Lung (tissue), 12 donors: ENCODE data around the gene FAM13A. TPM values are rescaled to one million over a fixed set of nuclear protein-coding genes. Genes with fewer than 3 reads are reported as not detected.

Experiments
- ATAC-seq: fragments of 200-7000 bp; cut with Tn5 transposase; one replicate; pipeline ENCODE4 v1.9.1; 2020; ENCODE audit warnings: moderate number of reproducible peaks; ENCODE audit not compliant: insufficient read depth, low FRiP score
- DNase-seq, 3 donors: peaks; one replicate each; pipeline ENCODE4 v3.0.0-alpha.2; 2013 to 2017
- H3K27ac ChIP-seq, 2 donors: one replicate each; pipeline ENCODE4 v1.5.1; 2013; ENCODE audit warnings: mild to moderate bottlenecking in 2 of 2, moderate library complexity in 2 of 2, control low read depth in 1 of 2, inconsistent platforms in 1 of 2, low read depth in 1 of 2, low read length in 1 of 2
- H3K27me3 ChIP-seq, 3 donors: one replicate each; pipeline ENCODE4 v1.5.1; 2013; ENCODE audit warnings: low read length in 2 of 3; ENCODE audit not compliant: control insufficient read depth in 3 of 3, insufficient read depth in 3 of 3
- H3K36me3 ChIP-seq, 4 donors: one replicate each; pipeline ENCODE4 v1.5.1; 2013; ENCODE audit warnings: low read length in 4 of 4, mild to moderate bottlenecking in 1 of 4, moderate library complexity in 1 of 4; ENCODE audit not compliant: control insufficient read depth in 4 of 4, insufficient read depth in 4 of 4
- H3K4me1 ChIP-seq, 5 donors: one replicate each; pipeline ENCODE4 v1.5.1; 2013; ENCODE audit warnings: low read length in 5 of 5, mild to moderate bottlenecking in 2 of 5, moderate library complexity in 1 of 5; ENCODE audit not compliant: control insufficient read depth in 5 of 5, insufficient read depth in 5 of 5
- H3K4me3 ChIP-seq: one replicate; pipeline ENCODE4 v1.5.1; 2013; ENCODE audit warnings: mild to moderate bottlenecking, control low read depth, moderate library complexity
- H3K9ac ChIP-seq, 2 donors: one replicate each; pipeline ENCODE4 v1.5.1; 2013; ENCODE audit warnings: low read length in 2 of 2, control low read depth in 1 of 2; ENCODE audit not compliant: insufficient read depth in 1 of 2
- H3K9me3 ChIP-seq, 4 donors: one replicate each; pipeline ENCODE4 v1.5.1; 2013; ENCODE audit warnings: low read length in 3 of 4, mild to moderate bottlenecking in 1 of 4, moderate library complexity in 1 of 4; ENCODE audit not compliant: control insufficient read depth in 4 of 4, insufficient read depth in 3 of 4
- CTCF ChIP-seq: IDR thresholded peaks from 2 replicates; pipeline ENCODE4 v1.5.1; 2012; ENCODE audit warnings: mild to moderate bottlenecking; ENCODE audit errors: control extremely low read depth, extremely low read depth
- WGBS, 2 donors: extraction: QIAGEN DNeasy Blood & Tissue Kit; methylation state at CpG; one replicate each; pipeline ENCODE4 v1.1.7; 2013; 5-methylcytosine and 5-hydroxymethylcytosine counted together
- polyA plus RNA-seq, 2 donors: library from polyadenylated mRNA; stranded (reverse); fragments of 200-250 nt; gene quantifications; one replicate each; pipeline ENCODE4 v1.2.1, GENCODE V29; 2013
- total RNA-seq, 2 donors: library from RNA; depleted of rRNA in 1 of 2; stranded (reverse); fragments of >200 nt in 1 of 2; gene quantifications; one replicate each; pipeline ENCODE4 v1.2.1, GENCODE V29; 2014 to 2021
- donor health status: control.
- donor health status: control.
- donor health status: Bipolar disorder and iron deficiency.
- donor health status: healthy.
- donor health status: DM: yes; HTN: yes; CAD: no.

The FAM13A gene
- total and polyA plus RNA-seq, 4 donors = 9.2 to 122 (median 29.3) TPM

DNA sequence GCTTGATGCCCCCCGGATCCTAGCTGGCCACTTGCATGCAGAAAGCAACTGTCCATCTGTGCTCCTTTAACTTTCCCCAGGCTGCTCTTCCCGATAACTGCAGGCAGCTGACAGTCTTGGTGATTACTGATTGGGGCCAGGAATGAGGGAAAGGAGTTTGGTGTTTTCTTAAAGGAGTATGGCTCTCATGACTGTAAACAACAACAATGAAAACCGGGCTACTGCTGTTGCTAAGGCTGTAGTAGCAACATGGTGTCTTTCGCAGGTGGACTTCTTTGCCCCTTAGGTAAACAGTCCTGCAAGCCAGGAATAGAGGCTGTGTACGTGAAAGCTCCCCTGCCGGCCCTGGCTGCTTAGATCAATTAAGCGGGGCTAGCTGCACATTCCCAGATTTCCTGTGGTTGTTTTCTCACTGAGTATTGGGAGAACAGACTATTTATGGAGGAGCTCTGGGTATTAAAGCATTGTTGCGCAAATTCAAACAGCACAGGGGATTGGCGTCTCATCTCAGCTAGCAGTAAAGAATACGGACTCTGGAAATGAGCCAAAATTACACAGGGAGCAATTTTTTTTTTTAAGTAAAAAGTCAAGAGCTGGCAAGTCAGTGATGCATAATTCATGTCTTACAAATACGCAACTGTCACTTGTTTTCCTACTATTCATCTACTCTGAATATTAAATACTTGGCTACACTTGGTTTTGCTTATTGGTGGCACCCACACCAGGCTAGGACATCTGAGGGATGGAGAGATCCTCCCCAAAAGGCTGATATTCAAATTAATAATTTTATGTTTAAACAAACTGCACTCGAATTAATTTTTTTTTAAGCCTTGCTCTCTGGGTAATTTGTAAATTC, 297.7 kb downstream of the FAM13A start:
- Histone ChIP-seq H3K27me3 (no peaks in the 10 kb centered on the region), H3K4me1 (peaks cover 4 to 25% (median 11%) of the 10 kb centered on the region in 5 donors), H3K36me3 (peaks cover 0 to 20% (median 6%) of the 10 kb centered on the region in 4 donors), H3K4me3 (no peak overlapping the region), H3K9ac (peak overlapping the region in 1 of 2 donors; percentile 62), H3K27ac (no peak overlapping the region), H3K9me3 (no peaks in the 10 kb centered on the region)
- ATAC-seq (no peak), DNase-seq (peak; percentile 47 to 89 (median 88))
- WGBS, 2 donors = 59 to 69% methylated on average over 12 of the region's 12 CpGs
- TF ChIP-seq CTCF = no peak

GRCh38 chr4:88758264-88758663, 298.7 kb downstream of the FAM13A start:
- no peak overlapping the region for H3K4me3 ChIP-seq
- DNase-seq = no peak
- peak overlapping the region in 1 of 2 donors; percentile 11 for H3K9ac ChIP-seq
- peaks cover 1 to 20% (median 6%) of the 10 kb centered on the region in 4 donors for H3K36me3 ChIP-seq
- WGBS, 2 donors = 75% methylated on average over 8 of the region's 8 CpGs
- no peak for TF ChIP-seq CTCF
- peaks cover 4 to 25% (median 17%) of the 10 kb centered on the region in 5 donors for H3K4me1 ChIP-seq
- H3K9me3 ChIP-seq = no peaks in the 10 kb centered on the region
- H3K27ac ChIP-seq = no peak overlapping the region
- H3K27me3 ChIP-seq = no peaks in the 10 kb centered on the region
- no peak for ATAC-seq

DNA sequence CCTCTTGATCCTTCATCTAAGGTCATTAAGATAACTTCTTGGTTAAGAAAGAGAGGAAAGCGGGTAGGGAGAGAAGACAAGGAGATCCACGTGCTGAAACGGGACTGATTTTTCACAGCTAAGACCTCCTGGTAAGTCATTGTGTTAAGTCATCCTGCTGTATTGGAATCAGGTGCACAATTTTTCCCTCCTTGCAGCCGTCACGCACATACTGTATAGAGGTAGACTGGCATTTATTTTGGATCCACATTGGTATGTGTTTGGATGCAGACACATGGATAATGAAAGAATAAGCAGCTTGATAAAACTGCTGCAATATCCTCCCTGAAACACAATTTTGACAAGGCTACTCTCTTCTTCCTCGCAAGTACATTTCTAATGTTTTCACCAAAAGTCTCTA, 299.2 kb downstream of the FAM13A start:
- Histone ChIP-seq H3K4me3 (no peak overlapping the region), H3K27ac (no peak overlapping the region), H3K36me3 (peaks cover 1 to 19% (median 8%) of the 10 kb centered on the region in 4 donors), H3K4me1 (peaks cover 4 to 25% (median 17%) of the 10 kb centered on the region in 5 donors), H3K9ac (no peak overlapping the region), H3K9me3 (no peaks in the 10 kb centered on the region), H3K27me3 (no peaks in the 10 kb centered on the region)
- WGBS, 2 donors = 91 to 93% methylated on average over 6 of the region's 6 CpGs
- TF ChIP-seq CTCF = no peak
- ATAC-seq (no peak), DNase-seq (no peak)
